Activated B cell treated with CpG ODN at 0.5 μM for 24 hours (primary cell): ENCODE results near the gene VEGFC. TPM values are rescaled to one million over a fixed set of nuclear protein-coding genes. Genes with fewer than 3 reads are reported as not detected.

Source experiments
- ATAC-seq: fragments of 200-7000 bp; cut with Tn5 transposase; one replicate; pipeline ENCODE4 v1.10.0; 2021; ENCODE audit warnings: low read depth, mild to moderate bottlenecking, moderate library complexity
- CTCF ChIA-PET: fragments of 350-600 bp; sonication (Branson Sonifier 250); formaldehyde crosslinking; loops from one replicate; lab custom pipeline; 2021; ENCODE audit warnings: antibody characterized with exemption; lab: Charles Lee
- POLR2A ChIA-PET: fragments of 350-600 bp; sonication (Branson Sonifier 250); formaldehyde crosslinking; loops from one replicate; lab custom pipeline; 2021; ENCODE audit warnings: antibody characterized with exemption; lab: Charles Lee
- DNase-seq: peaks from one replicate; pipeline ENCODE4 v3.0.0; 2022
- H3K27ac Mint-ChIP-seq: one replicate; pipeline ENCODE4 v1.8.0; 2020; ENCODE audit warnings: mixed read lengths
- H3K27me3 Mint-ChIP-seq: one replicate; pipeline ENCODE4 v1.8.0; 2021; ENCODE audit warnings: mixed read lengths
- H3K36me3 Mint-ChIP-seq: one replicate; pipeline ENCODE4 v1.8.0; 2021; ENCODE audit warnings: low read depth, mixed read lengths
- H3K4me1 Mint-ChIP-seq: one replicate; pipeline ENCODE4 v1.8.0; 2021; ENCODE audit warnings: mixed read lengths
- H3K4me3 Mint-ChIP-seq: one replicate; pipeline ENCODE4 v1.8.0; 2020; ENCODE audit warnings: mild to moderate bottlenecking, mixed read lengths
- H3K9me3 Mint-ChIP-seq: one replicate; pipeline ENCODE4 v1.8.0; 2020; ENCODE audit warnings: mixed read lengths
- intact Hi-C: fragments of 100-400 bp; cut with micrococcal nuclease; formaldehyde crosslinking; loops from one replicate; pipeline ENCODE4 v1.15.1; 2024
- total RNA-seq: library from RNA; stranded (reverse); gene quantifications from 2 replicates; pipeline ENCODE4 v1.2.3, GENCODE V29; 2022
- TF ChIP-seq, protein P1 (sequence below): fragments of 200-600 bp; IDR thresholded peaks from one replicate; pipeline ENCODE4 v1.8.0; 2022; ENCODE audit warnings: antibody characterized with exemption, mild to moderate bottlenecking

The VEGFC gene
- total RNA-seq, 1 donor from 2014 or later = not detected

DNA sequence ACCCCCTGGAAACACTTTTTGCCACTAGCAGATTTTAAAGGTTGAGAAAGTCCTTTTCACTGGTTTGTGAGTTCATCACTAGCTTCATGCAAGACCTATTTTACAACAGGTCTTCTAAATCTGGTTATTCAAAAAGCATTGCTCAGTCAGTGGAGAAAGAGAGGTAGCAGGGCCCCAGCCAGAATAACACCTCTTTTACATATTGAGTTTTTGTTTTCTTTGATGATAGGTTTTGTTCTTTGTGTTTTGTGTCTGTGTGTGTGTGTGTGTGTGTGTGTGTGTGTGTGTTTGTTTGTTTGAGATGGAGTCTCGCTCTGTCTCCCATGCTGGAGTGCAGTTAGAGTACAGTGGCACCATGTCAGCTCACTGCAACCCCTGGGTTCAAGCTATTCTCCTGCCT is 2.7 kb upstream of the VEGFC start:
- H3K4me1 Mint-ChIP-seq = peaks cover 12% of the 10 kb centered on the region
- ATAC-seq = no peak
- no peak for DNase-seq
- no peaks in the 10 kb centered on the region for H3K36me3 Mint-ChIP-seq
- ChIA-PET CTCF (no interaction called here), POLR2A (no interaction called here)
- no peaks in the 10 kb centered on the region for H3K9me3 Mint-ChIP-seq
- intact Hi-C loops = no loop called here
- H3K4me3 Mint-ChIP-seq = no peak overlapping the region
- H3K27ac Mint-ChIP-seq = no peak overlapping the region
- H3K27me3 Mint-ChIP-seq = peaks cover 31% of the 10 kb centered on the region
- TF ChIP-seq, protein P1, sequence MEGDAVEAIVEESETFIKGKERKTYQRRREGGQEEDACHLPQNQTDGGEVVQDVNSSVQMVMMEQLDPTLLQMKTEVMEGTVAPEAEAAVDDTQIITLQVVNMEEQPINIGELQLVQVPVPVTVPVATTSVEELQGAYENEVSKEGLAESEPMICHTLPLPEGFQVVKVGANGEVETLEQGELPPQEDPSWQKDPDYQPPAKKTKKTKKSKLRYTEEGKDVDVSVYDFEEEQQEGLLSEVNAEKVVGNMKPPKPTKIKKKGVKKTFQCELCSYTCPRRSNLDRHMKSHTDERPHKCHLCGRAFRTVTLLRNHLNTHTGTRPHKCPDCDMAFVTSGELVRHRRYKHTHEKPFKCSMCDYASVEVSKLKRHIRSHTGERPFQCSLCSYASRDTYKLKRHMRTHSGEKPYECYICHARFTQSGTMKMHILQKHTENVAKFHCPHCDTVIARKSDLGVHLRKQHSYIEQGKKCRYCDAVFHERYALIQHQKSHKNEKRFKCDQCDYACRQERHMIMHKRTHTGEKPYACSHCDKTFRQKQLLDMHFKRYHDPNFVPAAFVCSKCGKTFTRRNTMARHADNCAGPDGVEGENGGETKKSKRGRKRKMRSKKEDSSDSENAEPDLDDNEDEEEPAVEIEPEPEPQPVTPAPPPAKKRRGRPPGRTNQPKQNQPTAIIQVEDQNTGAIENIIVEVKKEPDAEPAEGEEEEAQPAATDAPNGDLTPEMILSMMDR = no peak

DNA sequence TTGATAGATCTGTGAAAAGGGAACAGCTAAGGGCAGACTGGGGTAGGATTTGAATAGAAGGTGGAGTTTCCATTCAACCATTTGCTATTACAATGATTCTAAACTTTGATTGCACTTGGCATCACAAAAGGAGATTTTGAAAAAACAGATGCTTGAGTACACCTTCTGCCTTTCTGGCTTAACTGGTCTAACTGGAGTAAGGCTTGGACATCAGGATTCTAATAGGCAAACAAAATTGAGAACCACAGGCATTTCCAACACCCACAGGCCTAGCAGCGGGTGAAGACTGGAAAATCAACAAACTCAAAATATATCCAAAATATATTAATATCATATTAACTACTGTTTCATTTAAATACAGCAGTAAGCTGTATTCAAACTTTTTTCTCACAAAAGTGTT is 1.9 kb upstream of the VEGFC start:
- intact Hi-C loops = no loop called here
- no peak overlapping the region for H3K27ac Mint-ChIP-seq
- peaks cover 34% of the 10 kb centered on the region for H3K27me3 Mint-ChIP-seq
- peaks cover 12% of the 10 kb centered on the region for H3K4me1 Mint-ChIP-seq
- no peak for ATAC-seq
- H3K4me3 Mint-ChIP-seq = no peak overlapping the region
- H3K9me3 Mint-ChIP-seq = no peaks in the 10 kb centered on the region
- POLR2A ChIA-PET = no interaction called here
- TF ChIP-seq, protein P1 = no peak
- DNase-seq = no peak
- CTCF ChIA-PET = no interaction called here
- no peaks in the 10 kb centered on the region for H3K36me3 Mint-ChIP-seq

DNA sequence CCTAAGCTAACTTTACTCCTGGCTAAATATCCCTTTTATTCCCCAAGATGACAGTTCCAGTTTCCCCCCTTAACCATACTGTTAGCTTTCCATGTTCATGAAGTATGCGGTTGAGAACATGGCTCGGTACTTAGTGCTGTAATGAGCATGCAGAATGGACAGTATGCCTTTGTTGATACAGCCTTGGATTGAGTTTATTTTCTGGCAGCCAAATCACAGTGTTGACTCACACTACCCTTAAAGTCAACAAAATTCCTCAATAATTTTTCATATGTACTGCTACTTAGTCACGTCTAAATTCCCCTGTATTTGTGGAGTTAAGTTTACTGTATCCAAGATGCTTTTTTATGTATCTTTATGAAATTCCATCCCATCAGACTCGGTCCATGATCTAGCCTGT is 1.4 kb upstream of the VEGFC start:
- Mint-ChIP-seq H3K36me3 (no peaks in the 10 kb centered on the region), H3K9me3 (no peaks in the 10 kb centered on the region), H3K27ac (no peak overlapping the region), H3K27me3 (peaks cover 35% of the 10 kb centered on the region), H3K4me3 (no peak overlapping the region), H3K4me1 (peaks cover 12% of the 10 kb centered on the region)
- intact Hi-C loops = no loop called here
- TF ChIP-seq, protein P1 = no peak
- DNase-seq (no peak), ATAC-seq (no peak)
- POLR2A ChIA-PET = no interaction called here
- CTCF ChIA-PET = no interaction called here

DNA sequence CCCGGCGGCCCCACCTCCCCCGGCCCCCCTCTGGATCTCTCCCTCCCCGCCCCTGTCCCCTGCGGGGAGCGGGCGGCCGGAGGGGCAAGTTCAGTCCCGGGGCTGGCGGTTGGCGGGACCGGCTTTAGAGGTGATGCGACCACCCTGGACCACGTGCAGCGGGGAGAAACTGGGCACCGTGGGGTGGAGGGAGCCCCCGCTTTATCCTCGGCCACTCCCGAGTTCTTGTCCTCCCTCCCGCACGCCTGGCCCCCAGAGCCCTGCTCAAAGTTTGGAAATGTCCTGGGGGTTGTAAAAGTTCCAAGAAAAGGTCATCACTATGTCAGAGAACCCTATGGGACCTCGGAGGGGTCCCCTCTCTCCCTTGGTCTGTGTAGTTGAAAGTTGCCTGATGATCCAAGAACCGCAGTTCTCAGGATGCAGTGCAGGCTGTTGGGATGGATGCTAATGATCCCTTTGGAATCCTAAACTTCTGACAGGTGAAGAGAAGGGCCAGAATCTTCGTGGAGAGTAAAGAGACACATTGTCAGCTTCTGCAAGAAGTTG is 411 bp upstream of the VEGFC start:
- TF ChIP-seq, protein P1 = no peak
- Mint-ChIP-seq H3K4me3 (no peak overlapping the region), H3K27ac (no peak overlapping the region), H3K27me3 (peaks cover 38% of the 10 kb centered on the region), H3K9me3 (no peaks in the 10 kb centered on the region), H3K4me1 (peaks cover 12% of the 10 kb centered on the region), H3K36me3 (no peaks in the 10 kb centered on the region)
- ATAC-seq (no peak), DNase-seq (no peak)
- intact Hi-C loops = no loop called here
- CTCF ChIA-PET = no interaction called here
- POLR2A ChIA-PET = no interaction called here

DNA sequence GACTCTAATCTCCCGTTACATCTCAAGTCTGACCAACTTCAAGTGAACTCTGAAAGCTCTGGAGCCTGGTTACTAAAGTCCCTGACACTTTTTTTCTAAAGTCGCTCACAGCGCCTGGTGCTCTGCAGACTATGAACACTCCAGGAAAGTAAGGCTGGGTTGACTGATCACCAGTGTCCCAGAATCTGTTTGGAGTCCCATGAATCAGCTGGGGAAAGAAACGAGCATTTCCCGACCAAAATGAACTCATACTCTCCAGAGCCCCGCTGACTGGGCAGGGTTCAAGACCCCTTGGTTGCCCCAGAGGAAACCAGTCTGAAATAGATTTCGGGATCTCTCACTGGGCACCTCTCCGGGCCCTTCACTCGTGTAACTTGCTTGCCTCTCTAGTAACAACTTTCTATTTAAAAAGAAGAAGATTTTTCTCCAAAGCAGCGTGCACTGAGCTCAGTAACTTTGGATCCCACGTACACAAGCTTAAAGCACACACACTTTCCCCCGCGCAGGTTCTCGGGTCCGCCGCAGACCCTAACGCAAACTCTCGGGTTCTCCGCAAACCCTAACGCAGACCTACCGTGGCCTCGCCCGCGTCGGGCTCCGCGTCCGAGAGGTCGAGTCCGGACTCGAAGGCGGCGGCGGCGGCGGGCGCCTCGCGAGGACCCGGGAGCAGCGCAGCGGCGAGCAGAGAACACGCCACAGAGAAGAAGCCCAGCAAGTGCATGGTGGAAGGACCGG is 964 bp downstream of the VEGFC start:
- CTCF ChIA-PET = interaction anchor here (0.7 kb wide), 1 partner anchor 556 kb away, joined by 3 read pairs; no protein-coding TSS in a partner anchor
- H3K27ac Mint-ChIP-seq = no peak overlapping the region
- no peak for ATAC-seq
- peaks cover 12% of the 10 kb centered on the region for H3K4me1 Mint-ChIP-seq
- DNase-seq = no peak
- peaks cover 38% of the 10 kb centered on the region for H3K27me3 Mint-ChIP-seq
- H3K4me3 Mint-ChIP-seq = no peak overlapping the region
- POLR2A ChIA-PET = no interaction called here
- no peaks in the 10 kb centered on the region for H3K9me3 Mint-ChIP-seq
- intact Hi-C loops = no loop called here
- TF ChIP-seq, protein P1 = no peak
- no peaks in the 10 kb centered on the region for H3K36me3 Mint-ChIP-seq
